HG03135 (cell line): ENCODE data around the gene CAGE1.

ENCODE experiments used
- ATAC-seq: cut with Tn5 transposase; IDR thresholded peaks from one replicate; pipeline ENCODE4 v1.9.1; 2021; ENCODE audit warnings: mild to moderate bottlenecking, moderate library complexity; ENCODE audit not compliant: unreplicated experiment

Gene CAGE1

GRCh38 chr6:7389451-7390225 is at the start of gene CAGE1, which contains the start of gene RIOK1:
Gene CAGE1 (minus strand): TSS chr6:7389742. CDS start chr6:7387173, 2,569 bp downstream.
Gene RIOK1 (plus strand): TSS chr6:7389808. CDS start chr6:7390003, 195 bp downstream.
- peak; percentile 98 for ATAC-seq

GRCh38 chr6:7439228-7439627 is 49.7 kb upstream of the CAGE1 start:
- no peak for ATAC-seq

- ATAC-seq, result no peak
Observed at GRCh38 chr6:7438011-7438410, 48.5 kb upstream of the CAGE1 start.

GRCh38 chr6:7434672-7435071 is 45.1 kb upstream of the CAGE1 start:
- no peak for ATAC-seq

- no peak for ATAC-seq
Observed at GRCh38 chr6:7433121-7433617, 43.6 kb upstream of the CAGE1 start.

- no peak for ATAC-seq
Observed at GRCh38 chr6:7432391-7433120, 43.0 kb upstream of the CAGE1 start.

- ATAC-seq, result no peak
Observed at GRCh38 chr6:7431674-7432390, 42.3 kb upstream of the CAGE1 start.

GRCh38 chr6:7431313-7431673 is 41.8 kb upstream of the CAGE1 start:
- ATAC-seq, result no peak

- ATAC-seq, result no peak
Observed at GRCh38 chr6:7426447-7427169, 37.1 kb upstream of the CAGE1 start.

GRCh38 chr6:7425808-7426190 is 36.3 kb upstream of the CAGE1 start:
- ATAC-seq, result no peak

- no peak for ATAC-seq
Observed at GRCh38 chr6:7424967-7425807, 35.6 kb upstream of the CAGE1 start.

- no peak for ATAC-seq
Observed at GRCh38 chr6:7424058-7424457, 34.5 kb upstream of the CAGE1 start.

GRCh38 chr6:7421066-7421465 is 31.5 kb upstream of the CAGE1 start:
- ATAC-seq, result no peak

- no peak for ATAC-seq
Observed at GRCh38 chr6:7419065-7419464, 29.5 kb upstream of the CAGE1 start.

GRCh38 chr6:7418238-7418905 is 28.8 kb upstream of the CAGE1 start:
- no peak for ATAC-seq

GRCh38 chr6:7417684-7418083 is 28.1 kb upstream of the CAGE1 start:
- ATAC-seq, result no peak

- no peak for ATAC-seq
Observed at GRCh38 chr6:7414811-7415210, 25.3 kb upstream of the CAGE1 start.

GRCh38 chr6:7413151-7413823 is 23.7 kb upstream of the CAGE1 start:
- ATAC-seq, result no peak

GRCh38 chr6:7411328-7411727 is 21.8 kb upstream of the CAGE1 start:
- no peak for ATAC-seq
